GM21529 (cell line): ENCODE results near the gene PRKCH.

Source experiments
- ATAC-seq: cut with Tn5 transposase; IDR thresholded peaks from one replicate; pipeline ENCODE4 v1.9.1; 2021; ENCODE audit not compliant: unreplicated experiment

Gene PRKCH

GRCh38 chr14:61505815-61506809 lies 184.7 kb downstream of the PRKCH start:
- no peak for ATAC-seq

DNA sequence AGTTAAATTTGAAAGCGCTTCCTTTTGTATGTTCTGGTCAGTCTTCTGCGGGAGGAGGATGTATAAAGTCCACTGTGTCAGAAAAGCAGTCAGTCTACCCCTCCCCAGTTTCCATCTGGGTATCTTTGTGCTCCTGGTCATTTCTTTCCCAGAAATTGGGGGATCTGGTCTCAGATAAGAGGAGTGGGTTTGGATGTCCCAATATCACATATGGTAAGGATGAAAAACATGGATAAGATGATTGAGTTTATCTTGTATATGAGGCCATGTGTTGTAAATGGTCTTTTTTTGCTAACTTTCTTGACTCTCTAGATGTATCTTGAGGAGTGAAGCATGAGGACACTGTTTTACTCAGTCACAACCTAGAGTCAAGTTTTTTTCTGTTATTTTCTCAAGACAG lies 187.1 kb downstream of the PRKCH start:
- no peak for ATAC-seq

GRCh38 chr14:61510736-61511557 lies 189.6 kb downstream of the PRKCH start:
- ATAC-seq = no peak

DNA sequence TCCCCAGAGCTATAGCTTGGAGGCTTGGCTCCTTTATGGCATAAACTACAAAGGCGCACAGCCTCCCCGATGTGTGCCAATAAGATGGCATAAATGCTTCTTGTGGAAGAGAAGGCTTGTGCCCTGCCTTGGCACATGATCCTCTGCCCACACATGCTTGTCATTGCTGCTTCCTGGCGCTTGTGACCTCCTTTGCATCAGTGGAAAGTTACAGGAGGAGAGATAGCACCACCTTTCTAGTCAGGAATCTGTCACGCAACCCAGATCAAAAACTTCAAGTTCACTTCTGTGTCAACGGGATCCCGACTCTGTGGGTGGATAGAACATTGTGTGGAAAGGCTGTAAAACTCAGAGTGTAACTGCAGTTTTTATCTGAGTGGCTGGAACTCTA lies 190.2 kb downstream of the PRKCH start:
- ATAC-seq = no peak

DNA sequence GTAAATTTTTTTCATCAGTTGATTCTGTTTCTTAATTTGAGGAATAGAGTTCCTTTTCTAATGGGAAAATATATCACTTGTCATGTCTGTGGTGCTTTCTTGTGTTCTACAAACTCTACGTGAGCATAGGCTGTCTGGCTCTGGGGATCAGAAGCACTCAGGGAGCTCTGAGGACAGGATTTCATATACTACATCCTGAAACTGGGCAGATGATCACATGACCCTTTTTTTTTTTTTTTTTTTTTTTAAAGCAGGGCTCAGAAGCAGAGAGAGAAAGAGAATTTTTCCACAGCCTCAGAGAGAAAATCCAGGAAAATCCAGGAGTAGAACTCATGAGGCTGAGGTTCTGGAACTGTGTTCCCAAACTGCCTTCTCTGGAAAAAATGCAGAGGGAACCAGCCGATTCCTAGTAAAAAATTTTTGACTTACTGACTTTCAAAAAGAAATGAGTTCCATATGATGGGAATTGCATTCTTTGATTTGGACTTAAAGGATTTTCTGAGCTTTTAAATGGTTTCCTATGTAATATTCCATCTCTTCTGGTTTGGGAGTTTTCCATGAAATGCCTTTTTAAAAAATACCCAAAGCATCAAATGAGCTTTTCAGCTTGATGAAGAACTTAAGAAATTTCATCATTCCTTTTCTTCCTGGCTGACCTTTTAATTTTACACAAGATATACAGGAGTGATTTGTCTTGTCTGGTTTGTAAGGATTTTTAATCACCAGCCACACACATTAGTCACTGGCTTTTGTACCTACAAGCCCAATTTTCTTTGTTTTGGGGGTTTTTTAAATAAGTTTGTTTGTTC lies 190.9 kb downstream of the PRKCH start:
- no peak for ATAC-seq

GRCh38 chr14:61513986-61514830 lies 192.8 kb downstream of the PRKCH start:
- no peak for ATAC-seq

- ATAC-seq = no peak
Measured at GRCh38 chr14:61514927-61515326, 193.5 kb downstream of the PRKCH start.

- no peak for ATAC-seq
Measured at GRCh38 chr14:61515436-61516117, 194.2 kb downstream of the PRKCH start.

DNA sequence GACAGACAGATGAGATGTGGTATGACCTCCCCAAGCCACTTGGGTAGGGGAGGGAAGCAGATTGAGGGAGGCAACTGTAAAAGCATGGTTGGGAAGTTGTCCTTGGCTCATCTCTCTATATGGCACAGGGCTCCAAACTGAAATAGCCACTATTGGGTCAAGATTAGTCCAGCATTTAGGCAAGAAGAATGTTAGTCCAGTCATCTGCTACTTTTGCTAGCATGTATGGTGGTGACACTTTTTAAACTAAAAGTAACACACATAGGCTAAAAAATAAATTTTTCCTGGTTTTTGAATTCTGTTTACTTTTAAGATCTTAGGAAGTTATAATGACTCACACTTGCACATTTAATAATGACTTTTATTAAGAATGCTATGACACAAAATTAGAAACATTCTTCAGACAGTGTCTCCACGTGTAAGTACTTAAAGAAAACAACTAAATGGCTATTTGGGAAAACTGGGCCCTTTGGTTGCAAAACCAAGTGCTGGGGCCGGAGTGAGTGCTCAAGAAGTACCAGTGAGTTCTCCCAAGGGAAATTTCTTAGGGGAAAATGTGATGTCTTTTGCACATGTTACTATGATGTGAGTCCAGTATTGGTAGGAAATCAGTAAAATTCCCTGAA lies 194.9 kb downstream of the PRKCH start:
- no peak for ATAC-seq

DNA sequence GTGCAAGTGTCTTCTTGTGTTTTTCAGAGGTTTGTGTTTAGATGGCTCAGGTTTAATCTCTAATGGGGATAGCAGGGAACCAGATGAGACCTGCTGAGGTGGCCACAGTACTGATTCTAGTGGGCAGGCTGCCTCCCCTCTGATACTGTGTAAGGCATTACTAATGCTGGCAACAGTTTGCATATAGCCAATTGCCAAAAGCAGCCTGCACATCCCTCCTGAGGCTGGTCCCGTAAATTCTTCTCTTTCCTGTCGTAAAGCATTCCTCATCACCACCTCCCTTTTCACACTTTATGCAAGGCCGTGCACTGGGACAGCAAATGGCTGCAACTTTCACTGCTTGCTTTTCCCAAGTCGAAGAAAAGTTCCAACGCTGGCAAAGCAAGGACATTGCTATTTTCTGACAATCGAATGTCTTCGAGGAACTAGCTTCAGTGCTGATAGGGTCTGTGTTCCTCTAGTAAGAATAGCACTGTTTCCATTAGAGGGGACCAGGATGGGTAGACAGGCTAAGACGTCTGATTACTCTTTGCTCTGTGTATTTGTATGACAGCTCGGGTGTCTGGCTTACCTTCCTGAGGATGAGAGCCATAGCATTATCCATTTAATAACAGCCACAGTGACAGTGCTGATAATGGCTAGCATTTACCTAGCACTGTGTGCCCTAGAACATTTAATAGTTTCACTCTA lies 195.7 kb downstream of the PRKCH start:
- ATAC-seq = no peak

GRCh38 chr14:61517911-61518384 lies 196.6 kb downstream of the PRKCH start:
- ATAC-seq = no peak

- no peak for ATAC-seq
Measured at GRCh38 chr14:61518403-61518802, 197.0 kb downstream of the PRKCH start.

DNA sequence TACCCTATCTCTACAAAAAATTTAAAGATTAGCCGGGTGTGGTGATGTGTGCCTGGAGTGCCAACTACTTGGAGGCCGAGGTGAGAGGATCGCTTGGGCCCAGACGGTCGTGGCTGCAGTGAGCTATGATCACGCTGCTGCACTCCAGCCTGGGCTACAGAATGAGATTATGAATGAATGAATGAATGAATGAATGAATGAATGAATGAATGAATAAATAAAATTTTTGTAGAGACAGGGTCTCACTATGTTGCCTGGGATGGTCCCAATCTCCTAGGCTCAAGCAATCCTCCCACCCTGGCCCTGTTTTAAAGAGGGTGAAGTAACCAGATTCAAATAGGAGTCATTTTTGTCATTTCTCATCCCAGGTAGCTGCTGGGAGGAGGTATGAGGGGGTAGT lies 197.7 kb downstream of the PRKCH start:
- no peak for ATAC-seq

GRCh38 chr14:61519735-61520134 lies 198.4 kb downstream of the PRKCH start:
- no peak for ATAC-seq

GRCh38 chr14:61520576-61520975 lies 199.2 kb downstream of the PRKCH start:
- ATAC-seq = no peak

DNA sequence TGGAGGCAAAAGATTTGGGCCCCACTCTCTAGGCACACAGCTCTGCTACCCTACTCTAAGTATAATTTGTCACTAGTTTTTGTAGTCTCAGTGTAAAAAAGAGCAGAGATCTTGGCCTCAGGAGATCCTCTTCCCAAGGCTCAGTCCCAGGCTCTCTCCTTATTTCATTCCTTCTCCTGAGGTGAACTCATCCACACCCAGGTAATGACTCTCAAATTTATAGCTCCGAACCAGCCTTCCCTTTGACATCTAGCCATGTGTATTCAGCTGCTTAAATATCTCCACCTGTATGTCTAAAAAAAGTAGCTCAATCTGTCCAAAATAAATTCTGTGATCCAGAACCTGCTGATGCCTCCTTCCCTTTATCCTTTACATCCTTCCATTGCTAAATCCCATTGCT lies 200.4 kb downstream of the PRKCH start:
- ATAC-seq = no peak

GRCh38 chr14:61523751-61524150 lies 202.4 kb downstream of the PRKCH start:
- no peak for ATAC-seq

- no peak for ATAC-seq
Measured at GRCh38 chr14:61524211-61524806, 202.9 kb downstream of the PRKCH start.
